ENCODE results near the gene C1QTNF6. TPM values are rescaled to one million over a fixed set of nuclear protein-coding genes. Genes with fewer than 3 reads are reported as not detected.

Gene C1QTNF6
- total RNA-seq, 1 donor from 2014 or later, result 5.1 TPM

DNA sequence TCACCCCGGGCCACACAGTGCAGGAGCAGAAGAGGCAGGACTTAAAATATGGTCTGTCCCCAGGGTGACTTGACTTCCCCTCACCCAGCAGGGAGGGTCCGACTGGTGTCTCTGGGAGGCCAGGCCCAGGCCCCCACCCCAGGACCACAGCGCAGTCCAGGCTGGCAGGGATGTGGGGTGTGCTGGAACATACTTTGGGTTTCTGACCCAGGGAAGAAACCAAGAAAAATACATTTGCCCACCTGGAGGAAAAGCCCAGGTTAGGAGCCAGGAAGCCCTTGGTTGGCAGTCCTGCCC, 5.2 kb downstream of the C1QTNF6 start:
- no peaks in the 10 kb centered on the region for H3K36me3 ChIP-seq (ENCODE audit: control insufficient read depth, insufficient read depth, low read length)
- H3K4me3 ChIP-seq (ENCODE audit: low read depth, low read length), result no peak overlapping the region
- DNase-seq (ENCODE audit: low read depth), result no peak
- TF ChIP-seq, protein P1, sequence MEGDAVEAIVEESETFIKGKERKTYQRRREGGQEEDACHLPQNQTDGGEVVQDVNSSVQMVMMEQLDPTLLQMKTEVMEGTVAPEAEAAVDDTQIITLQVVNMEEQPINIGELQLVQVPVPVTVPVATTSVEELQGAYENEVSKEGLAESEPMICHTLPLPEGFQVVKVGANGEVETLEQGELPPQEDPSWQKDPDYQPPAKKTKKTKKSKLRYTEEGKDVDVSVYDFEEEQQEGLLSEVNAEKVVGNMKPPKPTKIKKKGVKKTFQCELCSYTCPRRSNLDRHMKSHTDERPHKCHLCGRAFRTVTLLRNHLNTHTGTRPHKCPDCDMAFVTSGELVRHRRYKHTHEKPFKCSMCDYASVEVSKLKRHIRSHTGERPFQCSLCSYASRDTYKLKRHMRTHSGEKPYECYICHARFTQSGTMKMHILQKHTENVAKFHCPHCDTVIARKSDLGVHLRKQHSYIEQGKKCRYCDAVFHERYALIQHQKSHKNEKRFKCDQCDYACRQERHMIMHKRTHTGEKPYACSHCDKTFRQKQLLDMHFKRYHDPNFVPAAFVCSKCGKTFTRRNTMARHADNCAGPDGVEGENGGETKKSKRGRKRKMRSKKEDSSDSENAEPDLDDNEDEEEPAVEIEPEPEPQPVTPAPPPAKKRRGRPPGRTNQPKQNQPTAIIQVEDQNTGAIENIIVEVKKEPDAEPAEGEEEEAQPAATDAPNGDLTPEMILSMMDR (IDR thresholded peaks at IDR 0.05; ENCODE audit: insufficient read depth, low read length, poor library complexity, severe bottlenecking), result no peak
- no peaks in the 10 kb centered on the region for H3K27me3 ChIP-seq (ENCODE audit: control insufficient read depth, insufficient read depth, low read length)

DNA sequence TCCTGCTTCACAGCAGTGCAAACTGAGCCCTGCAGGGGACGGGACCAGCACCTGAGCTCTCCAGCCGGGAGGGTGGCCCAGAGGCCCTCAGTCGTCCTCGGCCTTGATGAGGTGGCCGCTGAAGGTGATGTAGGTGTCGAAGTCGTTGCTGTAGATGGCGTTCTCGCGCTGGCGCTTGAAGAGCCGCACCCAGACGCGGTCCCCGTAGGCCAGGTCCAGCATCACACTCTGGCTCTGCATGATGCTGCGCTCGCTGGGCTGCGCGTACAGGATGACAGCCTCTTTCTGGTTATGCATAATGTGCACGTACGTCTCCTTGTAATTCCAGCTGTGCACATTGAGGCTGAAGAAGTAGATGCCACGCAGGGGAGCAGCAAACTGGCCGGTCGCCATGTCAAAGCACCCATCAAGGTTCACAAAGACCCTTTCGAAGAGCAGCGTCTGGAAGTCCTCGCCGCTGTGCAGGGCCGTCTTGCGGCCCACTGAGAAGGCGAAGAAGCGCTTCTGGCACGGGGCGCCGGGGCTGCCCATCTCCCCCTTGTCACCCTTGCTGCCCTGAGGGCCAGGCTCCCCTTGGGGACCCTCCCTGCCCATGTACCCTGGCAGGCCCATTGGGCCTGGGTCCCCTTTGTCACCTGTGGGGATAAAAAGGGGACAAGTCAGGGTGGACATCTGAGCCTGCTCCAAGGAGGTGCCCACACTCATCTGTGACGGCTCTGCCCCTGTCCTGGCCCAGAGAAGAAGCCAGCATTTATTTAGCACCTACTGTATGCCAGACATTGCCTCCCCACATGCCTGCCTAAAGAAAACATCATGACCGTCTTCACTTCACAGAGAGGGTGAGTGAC, 5.7 kb downstream of the C1QTNF6 start:
- no peaks in the 10 kb centered on the region for H3K27me3 ChIP-seq (ENCODE audit: control insufficient read depth, insufficient read depth, low read length)
- H3K36me3 ChIP-seq (ENCODE audit: control insufficient read depth, insufficient read depth, low read length), result no peaks in the 10 kb centered on the region
- no peak overlapping the region for H3K4me3 ChIP-seq (ENCODE audit: low read depth, low read length)
- no peak for DNase-seq (ENCODE audit: low read depth)
- TF ChIP-seq, protein P1 (IDR thresholded peaks at IDR 0.05; ENCODE audit: insufficient read depth, low read length, poor library complexity, severe bottlenecking), result no peak

DNA sequence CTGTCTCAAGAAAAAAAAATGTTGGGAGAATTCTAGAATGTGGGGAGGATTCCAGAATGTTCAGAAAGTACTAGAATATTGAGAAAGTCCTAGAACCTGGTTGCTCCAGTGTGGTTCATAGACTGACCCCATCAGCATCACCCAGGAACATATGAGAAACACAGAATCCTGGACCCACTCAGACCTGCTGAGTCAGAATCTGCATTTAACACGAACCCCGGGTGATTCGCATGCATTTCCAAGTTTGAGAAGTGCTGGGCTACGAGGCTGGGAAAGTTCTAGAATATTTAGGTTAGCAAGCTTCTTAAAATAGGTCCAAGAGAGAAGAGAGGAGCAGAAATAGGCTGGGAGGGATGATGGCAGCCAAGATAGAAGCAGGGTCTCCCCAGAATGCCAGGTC, 6.4 kb downstream of the C1QTNF6 start:
- H3K27me3 ChIP-seq (ENCODE audit: control insufficient read depth, insufficient read depth, low read length), result no peaks in the 10 kb centered on the region
- DNase-seq (ENCODE audit: low read depth), result no peak
- no peak overlapping the region for H3K4me3 ChIP-seq (ENCODE audit: low read depth, low read length)
- H3K36me3 ChIP-seq (ENCODE audit: control insufficient read depth, insufficient read depth, low read length), result no peaks in the 10 kb centered on the region
- TF ChIP-seq, protein P1 (IDR thresholded peaks at IDR 0.05; ENCODE audit: insufficient read depth, low read length, poor library complexity, severe bottlenecking), result no peak

DNA sequence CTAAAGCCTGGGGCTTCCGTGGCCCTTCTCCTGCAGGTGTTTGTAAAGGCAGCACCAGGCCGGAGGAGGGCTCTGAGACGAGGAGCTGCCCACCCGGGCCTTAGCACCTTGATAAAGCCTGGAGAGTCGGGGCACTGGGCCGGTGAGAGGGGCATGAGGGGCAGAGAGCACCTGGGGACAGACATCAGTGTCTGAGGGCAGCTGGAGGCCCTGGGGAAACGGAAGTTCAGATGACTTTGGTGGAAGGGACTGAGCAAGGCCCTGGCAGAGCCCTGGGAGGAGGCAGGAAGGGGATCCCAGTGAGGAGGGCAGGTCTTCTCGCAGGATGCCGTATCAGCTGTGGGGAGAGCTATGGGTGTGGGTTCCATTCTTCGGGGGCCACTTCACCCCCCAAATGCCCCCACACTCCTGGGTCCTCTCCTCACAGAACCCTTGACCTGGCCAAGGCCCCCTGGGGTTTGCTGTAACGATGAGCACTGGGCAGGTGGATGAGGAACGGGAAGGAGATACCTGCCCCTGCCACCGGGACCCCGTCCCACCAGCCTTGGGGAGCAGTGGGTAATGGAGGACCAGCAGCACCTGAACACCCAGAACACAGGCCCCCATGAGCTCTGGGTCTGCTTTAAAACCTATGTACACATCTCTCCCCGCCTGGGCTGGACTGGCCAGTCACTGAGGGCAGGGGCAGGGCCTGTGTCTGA, 7.4 kb downstream of the C1QTNF6 start:
- no peak for DNase-seq (ENCODE audit: low read depth)
- Histone ChIP-seq H3K4me3 (ENCODE audit: low read depth, low read length) (no peak overlapping the region), H3K36me3 (ENCODE audit: control insufficient read depth, insufficient read depth, low read length) (no peaks in the 10 kb centered on the region), H3K27me3 (ENCODE audit: control insufficient read depth, insufficient read depth, low read length) (no peaks in the 10 kb centered on the region)
- TF ChIP-seq, protein P1 (IDR thresholded peaks at IDR 0.05; ENCODE audit: insufficient read depth, low read length, poor library complexity, severe bottlenecking), result no peak

DNA sequence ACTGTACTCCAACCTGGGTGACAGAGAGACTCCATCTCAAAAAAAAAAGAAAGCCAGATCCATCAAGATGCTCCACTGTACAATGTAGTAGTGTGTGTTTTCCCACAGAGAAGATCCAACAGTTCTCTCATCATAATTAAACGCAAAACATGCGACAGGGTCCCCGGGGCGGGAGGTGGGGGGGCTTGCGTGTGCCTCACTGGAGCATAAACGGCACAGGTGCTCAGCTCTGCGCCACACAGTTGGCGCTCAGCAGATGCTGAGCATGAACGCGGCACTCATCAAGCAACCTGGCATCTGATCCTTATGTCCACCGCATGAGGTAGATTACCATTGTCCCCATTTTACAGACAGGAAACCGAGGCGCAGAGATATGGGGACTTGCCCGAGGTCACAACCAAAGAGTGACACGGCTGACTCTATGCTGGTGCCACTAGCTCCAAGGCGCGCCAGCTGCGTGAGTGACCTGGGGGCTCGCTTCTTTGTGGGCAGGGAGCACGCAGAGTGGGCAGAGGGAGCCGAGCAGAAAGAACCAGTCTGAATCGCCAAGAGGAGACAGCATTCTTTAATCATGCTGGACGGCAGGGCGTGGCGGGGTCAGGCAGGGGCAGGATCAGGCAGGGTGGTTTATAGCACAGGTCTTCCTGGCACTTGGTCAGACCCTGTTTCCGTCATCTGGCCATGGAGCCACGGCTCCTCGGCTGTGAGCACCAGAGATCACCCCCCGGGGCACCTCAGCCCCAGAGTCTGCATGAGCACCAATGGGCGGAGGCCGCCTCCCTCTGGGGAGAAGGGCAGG, 8.2 kb downstream of the C1QTNF6 start:
- no peak for DNase-seq (ENCODE audit: low read depth)
- H3K36me3 ChIP-seq (ENCODE audit: control insufficient read depth, insufficient read depth, low read length), result no peaks in the 10 kb centered on the region
- TF ChIP-seq, protein P1 (IDR thresholded peaks at IDR 0.05; ENCODE audit: insufficient read depth, low read length, poor library complexity, severe bottlenecking), result no peak
- no peaks in the 10 kb centered on the region for H3K27me3 ChIP-seq (ENCODE audit: control insufficient read depth, insufficient read depth, low read length)
- H3K4me3 ChIP-seq (ENCODE audit: low read depth, low read length), result no peak overlapping the region

Measured in kidney epithelial cell (primary cell).